NCI-H2227 (cell line): ENCODE data around the gene FHIT.

Source experiments
- DNase-seq: peaks from one replicate; lab custom pipeline; 2025; ENCODE audit not compliant: unreplicated experiment; lab: John Stamatoyannopoulos, UW

FHIT gene

DNA sequence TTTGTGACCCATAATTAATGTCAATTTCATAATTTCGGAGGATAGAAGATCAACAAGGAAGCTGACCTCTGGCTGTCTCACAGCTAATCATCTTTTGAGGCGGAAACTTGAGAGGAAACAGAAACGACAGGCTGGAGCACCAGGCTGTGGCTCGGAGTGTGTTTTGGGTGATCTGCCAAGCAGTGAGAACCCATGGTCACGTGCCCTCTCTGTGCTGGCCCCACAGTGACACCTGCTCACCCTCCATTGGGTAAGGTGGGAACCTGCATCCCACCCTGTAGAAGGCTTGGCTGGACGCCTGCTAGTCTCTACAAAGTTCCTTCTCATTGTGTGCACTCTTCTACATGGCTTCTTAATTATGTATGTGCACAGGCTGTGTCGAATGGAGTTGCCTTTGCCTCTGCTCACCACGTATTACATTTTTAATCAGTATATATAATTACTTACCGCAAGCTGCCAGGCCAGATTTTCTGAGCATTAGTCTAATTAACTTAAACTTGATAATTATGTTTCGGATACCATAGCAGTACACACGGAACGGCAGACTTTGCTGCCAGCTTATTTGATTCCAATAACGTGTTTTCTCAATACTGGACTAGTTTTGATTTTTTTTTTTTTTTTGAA is 1482.0 kb downstream of the FHIT start:
- DNase-seq, result no peak

DNA sequence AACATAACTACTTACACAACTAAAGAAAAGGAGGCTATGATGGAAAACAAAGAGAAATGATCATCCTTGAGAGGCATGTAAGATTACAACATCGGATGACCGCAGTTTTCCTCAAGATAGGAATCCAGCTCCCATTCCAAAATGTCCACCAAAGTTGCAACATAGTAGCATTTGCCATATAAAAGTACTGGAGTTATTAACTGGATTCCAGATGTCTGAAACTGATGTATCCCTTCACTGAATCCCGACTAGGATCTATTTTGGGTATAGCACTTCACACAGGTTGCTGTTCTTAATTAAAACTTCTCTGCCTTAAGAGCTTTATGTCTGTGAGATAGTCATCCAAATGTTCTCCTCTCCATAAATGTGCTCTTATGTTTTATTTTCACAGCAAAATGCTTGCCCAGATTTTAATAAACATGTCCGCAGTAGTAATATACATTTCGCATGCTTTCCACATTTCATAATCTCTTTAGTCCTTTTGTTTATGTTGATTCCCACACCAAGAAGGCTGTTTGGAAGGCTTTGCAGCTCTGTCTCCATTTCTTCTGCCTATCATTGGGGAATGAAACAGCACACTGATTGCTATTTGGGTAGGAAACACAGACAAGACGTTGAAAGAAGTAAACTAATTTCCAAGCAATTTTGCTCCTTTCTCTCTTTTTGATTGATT is 1484.9 kb downstream of the FHIT start:
- no peak for DNase-seq

DNA sequence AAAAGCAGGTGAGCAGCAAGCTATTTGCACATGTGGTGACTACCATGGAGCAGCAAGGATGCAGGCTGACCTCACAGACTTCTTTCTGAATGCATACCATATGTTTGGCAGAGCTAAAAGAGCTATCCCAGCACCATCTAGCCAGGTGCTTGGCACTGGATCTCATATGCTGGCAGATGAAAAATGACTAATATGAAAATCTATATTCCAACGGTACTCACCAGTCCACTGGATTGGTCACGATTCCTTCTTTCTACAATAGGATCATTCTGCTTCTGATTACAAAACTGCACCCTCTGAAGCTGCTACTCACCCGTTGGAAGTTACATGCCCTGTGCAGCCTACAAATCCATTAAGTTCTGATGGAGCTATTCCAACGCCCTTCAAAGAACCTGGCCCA is 1487.1 kb downstream of the FHIT start:
- DNase-seq, result no peak

DNA sequence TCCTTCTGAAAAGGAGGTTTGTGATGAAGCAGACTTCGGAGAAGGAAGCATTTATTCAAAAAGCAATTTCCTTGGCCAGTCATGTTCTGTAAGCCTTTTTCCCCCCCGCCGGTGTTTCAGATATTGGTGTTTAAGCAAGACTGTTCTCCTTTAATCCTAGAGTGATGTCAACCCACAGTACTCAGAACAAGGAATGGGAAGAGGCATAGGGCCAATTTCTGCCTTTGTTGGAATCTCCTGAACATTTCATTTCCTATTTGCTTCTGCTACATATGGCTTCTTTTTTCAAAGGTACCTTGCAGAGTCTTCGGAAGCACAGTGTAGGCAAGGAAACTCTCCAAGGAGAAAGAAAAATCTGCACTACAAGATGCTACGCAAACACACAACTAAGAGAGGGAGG is 1488.3 kb downstream of the FHIT start:
- no peak for DNase-seq

DNA sequence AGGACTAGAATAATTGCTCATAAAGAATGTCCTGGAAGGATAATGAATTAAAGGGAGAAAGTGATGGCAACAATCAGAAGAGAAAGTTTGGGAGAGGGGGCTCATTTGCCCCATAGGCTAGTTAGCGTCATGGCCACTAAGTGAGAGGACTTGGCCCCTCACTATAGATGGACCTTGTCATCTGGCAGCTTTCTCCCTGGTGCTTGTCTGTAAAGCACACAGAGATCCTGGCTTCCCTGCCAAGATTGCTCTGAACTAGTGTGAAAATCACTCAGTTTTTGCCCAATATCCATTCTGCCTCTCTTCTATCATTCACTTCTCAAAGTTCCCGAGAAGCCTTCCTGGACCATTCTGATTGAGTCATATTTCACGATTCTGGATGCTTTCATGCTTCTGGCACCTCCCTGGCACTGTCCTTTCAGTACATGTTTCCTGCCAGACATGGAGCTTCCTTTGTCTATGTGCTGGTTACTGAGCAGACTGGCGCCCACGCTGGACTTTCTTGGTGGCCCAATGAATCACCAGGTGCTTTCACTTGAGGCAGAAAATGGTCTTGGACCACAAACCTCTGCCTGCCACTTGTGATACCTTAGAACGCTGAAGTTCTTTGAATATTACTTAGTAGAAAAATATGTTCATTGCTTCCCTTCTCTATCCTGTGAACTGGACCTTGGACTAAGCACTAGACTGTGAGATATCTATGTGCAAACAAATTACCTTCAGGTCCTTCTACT is 1491.8 kb downstream of the FHIT start:
- no peak for DNase-seq

DNA sequence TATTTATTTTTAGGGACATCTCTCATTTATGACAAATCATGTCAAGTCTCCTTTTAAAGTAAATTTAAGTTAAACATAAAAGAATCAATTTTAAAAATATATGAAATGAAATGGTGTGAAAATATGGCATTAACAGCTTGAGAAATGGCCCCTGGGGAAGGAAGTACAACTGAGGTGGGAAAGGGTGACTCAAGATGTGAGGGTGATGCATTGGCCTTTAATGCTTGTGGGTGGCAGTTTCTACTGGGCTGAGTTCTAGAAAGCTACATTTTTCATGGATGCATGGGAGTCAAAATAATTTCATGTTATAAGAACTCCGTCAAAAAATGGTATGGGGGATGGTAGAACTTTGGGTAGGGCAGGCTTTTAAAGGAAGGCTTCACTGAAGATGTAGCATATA is 1492.6 kb downstream of the FHIT start:
- no peak for DNase-seq

DNA sequence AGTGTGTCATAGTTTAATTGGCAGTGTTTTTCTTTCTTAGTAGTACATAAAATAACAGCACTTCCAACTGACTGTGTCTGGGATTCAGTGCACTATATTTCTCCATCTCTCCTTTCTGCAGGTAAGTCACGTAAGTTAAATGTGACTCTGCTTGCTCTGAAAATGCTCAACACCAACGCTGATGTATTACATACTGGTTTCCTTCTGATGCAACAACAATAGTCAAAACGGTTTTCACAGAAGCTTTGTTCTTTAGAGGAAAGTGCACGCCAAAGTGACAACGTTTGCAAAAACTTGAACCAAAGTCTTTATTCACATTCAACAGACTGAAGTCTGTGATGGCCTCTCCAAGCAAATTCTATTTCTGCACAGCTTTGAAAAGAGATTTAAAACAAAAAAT is 1494.3 kb downstream of the FHIT start:
- no peak for DNase-seq

DNA sequence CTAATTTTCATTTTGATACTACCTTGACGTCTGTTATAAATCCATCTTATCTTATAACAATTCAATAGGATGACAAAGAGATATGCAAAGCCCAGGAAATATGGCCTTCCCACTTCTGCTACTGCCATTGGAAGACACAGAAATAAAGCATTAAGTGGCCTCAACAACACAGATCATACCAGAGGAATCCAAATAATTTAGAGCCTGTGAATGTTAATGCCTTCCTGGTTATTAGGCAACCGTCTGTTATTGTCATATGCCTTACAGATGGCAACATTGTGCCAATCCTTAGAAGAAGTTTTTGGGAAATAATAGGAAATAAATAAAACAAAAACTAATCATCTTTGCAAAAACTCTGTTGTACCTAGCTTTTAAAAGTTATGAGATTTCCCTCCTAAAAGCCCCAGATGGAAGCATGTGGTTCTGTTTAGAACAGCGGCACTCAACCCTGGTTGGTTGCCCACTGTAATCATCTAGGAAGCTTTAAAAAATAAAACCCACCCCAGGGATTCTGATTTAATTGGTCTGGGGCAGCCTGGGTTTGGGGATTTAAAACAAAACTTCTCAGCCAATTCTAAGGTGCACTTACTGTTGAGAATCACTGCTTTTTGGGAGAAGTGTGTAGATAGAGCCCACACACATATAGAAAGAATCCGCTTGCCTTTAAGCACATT is 1496.7 kb downstream of the FHIT start:
- DNase-seq, result no peak

DNA sequence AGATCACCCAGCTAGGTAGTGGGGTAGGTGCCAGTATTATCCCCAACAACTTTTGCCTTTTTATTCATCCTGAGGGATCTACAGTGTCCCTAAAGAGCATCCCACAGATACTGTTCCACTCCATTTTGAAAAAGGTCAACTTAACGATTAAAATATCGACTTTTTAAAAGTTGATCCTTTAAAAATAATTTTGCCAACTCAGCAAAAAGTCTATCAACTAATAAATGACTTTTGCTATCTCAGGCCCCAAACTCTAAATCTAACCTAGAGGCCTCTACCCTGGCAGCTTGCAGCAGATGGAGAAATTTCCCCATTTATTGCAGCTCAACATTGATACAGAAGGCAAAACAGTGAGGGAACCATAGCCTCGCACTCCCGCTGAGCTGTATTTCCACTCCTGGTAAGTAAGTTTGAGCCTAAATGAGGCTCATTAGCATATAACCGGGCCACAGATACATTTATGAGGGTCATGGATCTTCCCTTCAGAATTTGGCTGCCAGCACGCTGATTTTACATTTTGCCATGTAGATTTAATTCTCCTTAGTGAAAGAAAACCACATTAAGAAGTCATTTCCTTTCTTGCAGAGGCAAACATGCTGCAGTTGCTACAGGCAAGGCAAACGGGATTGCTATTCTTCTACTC is 1497.3 kb downstream of the FHIT start:
- DNase-seq, result no peak

DNA sequence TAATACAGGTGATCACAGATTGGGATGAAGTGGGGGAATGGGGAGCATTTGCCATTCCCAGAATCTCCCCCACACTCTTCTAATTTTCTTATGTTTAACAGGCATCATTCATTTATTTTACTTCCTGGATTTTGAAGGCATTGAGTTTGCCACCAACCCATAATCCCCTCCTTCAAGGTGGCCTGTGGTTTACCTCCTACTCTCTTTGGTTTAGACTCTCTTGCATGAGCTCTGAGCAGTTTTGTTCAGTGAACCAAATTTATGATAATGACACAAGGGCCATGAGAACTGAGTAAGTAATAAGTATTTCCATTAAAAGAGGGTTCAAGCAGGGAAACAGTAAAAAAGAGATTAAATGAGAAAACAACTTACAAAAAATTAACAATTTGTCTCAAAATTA is 1498.3 kb downstream of the FHIT start:
- DNase-seq, result no peak

DNA sequence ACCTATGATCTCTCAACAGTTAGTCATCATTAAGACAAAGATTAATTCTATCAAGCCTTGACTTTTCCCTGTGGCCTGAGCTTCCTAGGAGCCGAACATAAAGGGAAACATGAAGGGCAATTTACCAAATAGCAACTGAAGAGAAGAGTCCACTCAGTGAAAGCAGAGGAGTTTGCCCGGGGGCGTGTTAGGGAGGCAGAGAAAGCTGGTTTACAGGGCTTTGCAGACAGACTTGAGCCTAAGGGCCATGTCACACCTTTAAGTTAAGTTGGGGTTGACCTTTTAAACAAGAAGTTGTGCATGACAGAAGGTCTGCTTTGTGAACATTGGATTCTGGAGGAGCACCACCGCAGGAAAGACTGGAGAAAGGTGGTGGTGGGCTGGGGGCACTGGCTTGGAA is 1499.6 kb downstream of the FHIT start:
- DNase-seq, result no peak

DNA sequence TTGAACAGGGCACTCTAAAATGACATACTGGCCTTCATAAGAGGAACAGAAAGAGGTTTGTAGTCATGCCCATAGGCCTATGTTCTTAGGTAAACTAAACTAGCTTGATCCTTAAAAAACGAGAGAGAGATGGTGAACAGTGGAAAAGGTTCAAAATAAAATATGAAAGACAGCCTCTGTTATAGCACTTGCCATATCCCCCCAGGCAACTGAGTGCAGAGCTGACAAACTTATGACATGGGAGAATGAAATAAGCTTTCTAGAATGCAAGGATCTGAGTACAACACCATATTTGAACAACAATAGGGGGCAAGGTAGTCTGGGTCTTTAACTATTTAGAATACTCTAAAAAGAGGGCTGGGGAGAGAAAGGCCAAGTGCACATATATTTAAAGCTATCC is 1500.9 kb downstream of the FHIT start:
- DNase-seq, result no peak

DNA sequence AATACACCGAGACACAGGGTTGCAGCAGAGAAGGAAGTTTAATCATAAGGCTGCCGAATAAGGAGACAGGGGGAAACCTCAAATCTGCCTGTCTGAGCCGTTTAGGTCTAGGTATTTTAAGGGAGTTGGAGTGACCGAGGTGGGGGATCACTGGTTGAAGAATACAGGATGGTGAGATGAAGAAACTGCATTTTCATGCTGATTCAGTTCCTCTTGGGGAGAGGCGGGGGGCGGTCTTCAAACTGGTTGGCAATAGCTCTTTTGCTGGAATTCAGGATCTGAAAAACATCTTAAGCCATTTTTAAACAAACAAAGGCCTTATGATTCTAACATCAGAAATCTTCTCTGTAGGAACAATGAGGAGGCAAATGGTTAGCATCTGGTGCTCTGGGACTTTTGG is 1502.0 kb downstream of the FHIT start:
- no peak for DNase-seq

DNA sequence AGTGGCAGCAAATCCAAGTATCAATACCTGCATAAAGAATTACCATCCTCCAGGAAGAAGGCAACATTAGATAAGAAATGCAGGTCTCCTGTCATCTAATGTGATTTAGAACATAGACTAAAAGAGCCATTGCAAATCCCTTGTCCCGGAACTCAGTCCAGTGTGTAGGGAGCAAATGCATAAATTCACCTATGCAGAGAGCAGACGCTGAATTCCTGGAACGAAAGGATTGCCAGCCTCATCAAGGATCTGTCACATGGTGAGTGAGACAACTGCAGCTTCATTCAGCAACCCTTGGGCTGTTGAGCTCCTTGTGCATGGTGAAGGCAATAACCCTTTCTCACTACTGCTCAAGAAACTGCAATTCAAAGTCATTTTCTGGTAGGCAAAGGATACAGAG is 1504.7 kb downstream of the FHIT start:
- no peak for DNase-seq

DNA sequence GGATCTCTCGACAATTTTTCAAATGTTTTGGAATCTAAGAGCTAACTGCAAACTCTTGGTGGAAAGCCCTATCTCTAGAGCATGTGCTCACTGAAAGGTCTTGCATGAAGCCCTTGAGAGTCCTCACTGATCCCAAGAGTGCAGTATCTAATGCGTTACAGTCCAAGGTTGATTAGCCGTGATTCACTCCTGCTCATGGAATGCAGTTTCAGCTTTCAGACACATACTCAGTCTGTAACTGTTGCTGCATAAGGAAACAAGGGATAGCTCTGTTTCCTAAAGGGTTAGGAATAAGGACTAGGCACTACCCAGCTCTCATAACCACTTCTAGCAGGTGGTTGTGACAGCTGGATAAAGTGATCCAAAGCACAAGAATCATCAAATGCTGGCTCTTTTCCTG is 1514.0 kb downstream of the FHIT start:
- DNase-seq, result no peak

DNA sequence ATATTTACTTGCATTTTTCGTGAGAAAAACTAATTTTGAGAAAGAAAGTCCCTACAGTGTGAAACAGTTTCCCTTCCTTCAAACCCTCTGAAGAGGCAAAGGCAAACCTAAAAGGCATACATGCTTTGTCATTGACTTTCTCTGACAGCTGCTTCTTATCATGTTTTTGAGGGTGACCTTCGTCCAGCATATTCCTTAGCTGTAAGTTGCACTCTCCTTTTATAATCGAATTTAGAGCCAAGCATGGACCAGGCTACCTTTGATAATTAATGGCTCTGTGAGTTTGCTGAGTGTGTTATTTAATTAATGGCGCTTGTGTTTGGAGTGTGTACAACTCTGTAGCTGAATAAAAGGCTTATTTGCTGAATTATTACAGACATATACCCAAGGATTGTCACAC is 1517.2 kb downstream of the FHIT start:
- no peak for DNase-seq

DNA sequence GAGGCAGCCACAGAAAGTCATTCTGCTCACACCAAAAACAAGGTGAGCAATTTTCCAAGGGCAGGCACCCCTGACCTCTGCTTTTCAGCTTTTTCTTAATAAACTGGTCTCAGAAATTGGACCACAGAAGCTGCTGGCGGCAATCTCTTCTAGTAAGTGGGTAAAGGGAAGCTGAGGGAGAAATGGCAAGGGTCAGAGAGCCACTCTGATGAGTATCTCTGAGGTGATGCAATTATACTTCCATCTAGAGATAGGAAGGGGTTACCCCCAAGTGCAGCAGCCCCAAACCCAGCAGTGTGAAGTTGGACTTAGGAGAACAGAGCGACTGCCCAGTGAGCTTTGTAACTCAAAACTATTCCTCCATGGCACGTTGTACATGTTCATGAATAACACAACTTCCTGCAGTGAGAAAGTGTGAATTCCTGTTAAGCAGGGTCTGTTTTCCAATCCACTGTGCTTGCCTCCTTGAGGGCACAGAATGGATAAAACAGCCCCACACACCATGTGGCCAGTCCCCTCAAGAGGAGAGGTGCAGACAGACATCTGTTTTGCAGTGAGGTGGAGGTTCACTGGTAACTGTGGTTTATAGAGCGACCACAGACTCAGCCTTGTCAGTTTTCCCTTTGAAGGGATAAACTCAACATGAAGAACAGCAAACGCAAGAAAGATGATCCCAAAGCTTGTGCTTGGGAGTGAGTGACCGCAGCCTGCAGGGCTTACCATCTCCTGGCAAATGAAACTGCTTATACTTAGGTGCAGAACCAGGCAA is 1518.0 kb downstream of the FHIT start:
- no peak for DNase-seq

DNA sequence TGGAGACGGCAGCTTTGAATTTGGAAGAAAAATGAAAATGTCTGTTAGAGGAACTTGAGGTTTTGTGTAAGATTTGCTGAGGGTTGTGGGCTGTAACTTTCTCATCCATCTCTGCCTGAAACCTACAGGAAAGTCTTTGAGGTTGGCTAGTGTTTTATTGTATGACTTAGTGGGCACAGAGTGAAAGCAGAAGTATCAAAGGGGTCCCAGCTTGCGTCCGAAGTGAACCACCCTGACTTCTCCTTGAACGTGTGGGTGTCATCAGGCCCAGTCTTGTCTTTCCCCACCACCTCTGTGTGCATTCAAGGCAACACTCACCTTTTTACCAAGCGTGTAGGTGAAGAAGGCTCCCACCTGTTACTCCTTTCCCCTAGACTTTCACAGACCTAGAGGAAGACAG is 1519.3 kb downstream of the FHIT start:
- DNase-seq, result no peak

DNA sequence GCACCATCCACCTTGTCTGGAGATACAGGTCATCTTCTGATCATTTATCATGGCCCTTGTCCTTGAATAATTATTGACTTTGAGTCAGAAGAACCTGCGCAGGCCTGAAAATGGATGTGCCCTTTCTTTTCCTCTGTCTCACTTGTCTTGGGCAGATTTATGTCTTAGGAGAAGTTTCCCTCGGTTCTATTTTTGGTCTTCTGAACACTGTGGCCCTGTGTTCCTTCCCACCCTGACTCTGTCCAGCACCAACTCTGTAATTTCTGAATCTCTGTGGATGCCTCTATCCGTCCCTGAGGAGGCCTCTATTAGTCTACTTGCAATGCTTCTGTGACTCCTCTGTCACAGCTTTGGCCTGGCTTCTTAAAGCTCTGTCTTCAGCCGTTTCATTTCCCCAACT is 1520.7 kb downstream of the FHIT start:
- no peak for DNase-seq

DNA sequence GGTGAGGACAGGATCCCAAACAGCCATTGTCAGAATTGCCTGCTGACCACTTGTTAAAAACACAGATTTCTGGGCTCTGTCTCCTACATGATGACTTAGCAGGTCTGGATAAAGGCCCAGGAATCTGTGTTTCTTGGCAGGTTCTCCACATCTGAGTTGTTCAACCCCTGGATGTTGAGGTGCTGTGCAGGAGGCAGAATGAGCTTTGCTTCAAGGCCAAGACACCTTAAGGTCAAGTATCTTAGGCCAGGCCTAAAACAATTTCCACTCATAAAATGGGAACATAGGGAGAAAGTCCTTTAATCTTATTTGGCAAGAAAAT is 1522.7 kb downstream of the FHIT start:
- no peak for DNase-seq
